Measurements from ENCODE around the gene CDK5RAP1.
"Not testable (repeated sequence)": the region's sequence is repeated elsewhere in the genome, so short reads cannot be mapped to it uniquely, and the experiment has no call there.

Gene CDK5RAP1

GRCh38 chr20:33418033-33418432 lies 16.7 kb upstream of the CDK5RAP1 start:
- DNase-seq: no peak

GRCh38 chr20:33415948-33416347 lies 14.6 kb upstream of the CDK5RAP1 start:
- DNase-seq: no peak

GRCh38 chr20:33412484-33412838 lies 11.1 kb upstream of the CDK5RAP1 start:
- DNase-seq: no peak

GRCh38 chr20:33411711-33412483 lies 10.6 kb upstream of the CDK5RAP1 start:
- DNase-seq: no peak

GRCh38 chr20:33411242-33411641 lies 9.9 kb upstream of the CDK5RAP1 start:
- DNase-seq: no peak

GRCh38 chr20:33410081-33410742 lies 8.9 kb upstream of the CDK5RAP1 start:
- DNase-seq: no peak

GRCh38 chr20:33408716-33409654 lies 7.7 kb upstream of the CDK5RAP1 start:
- DNase-seq: no peak

- no peak for DNase-seq
Measured at GRCh38 chr20:33408313-33408712, 7.0 kb upstream of the CDK5RAP1 start.

- DNase-seq: no peak
Measured at GRCh38 chr20:33407796-33408195, 6.5 kb upstream of the CDK5RAP1 start.

GRCh38 chr20:33407251-33407650 lies 5.9 kb upstream of the CDK5RAP1 start:
- DNase-seq: no peak

- no peak for DNase-seq
Measured at GRCh38 chr20:33404281-33404680, 3.0 kb upstream of the CDK5RAP1 start.

- DNase-seq: no peak
Measured at GRCh38 chr20:33401921-33402369, 626 bp upstream of the CDK5RAP1 start.

GRCh38 chr20:33400812-33401183 lies 521 bp downstream of the CDK5RAP1 start:
- DNase-seq: no peak

- no peak for DNase-seq
Measured at GRCh38 chr20:33399924-33400323, 1.4 kb downstream of the CDK5RAP1 start.

GRCh38 chr20:33394718-33395117 lies 6.6 kb downstream of the CDK5RAP1 start:
- no peak for DNase-seq

- no peak for DNase-seq
Measured at GRCh38 chr20:33393609-33394008, 7.7 kb downstream of the CDK5RAP1 start.

- no peak for DNase-seq
Measured at GRCh38 chr20:33391722-33392415, 9.4 kb downstream of the CDK5RAP1 start.

GRCh38 chr20:33389326-33389725 lies 12.0 kb downstream of the CDK5RAP1 start:
- DNase-seq: not testable (repeated sequence)

GRCh38 chr20:33388268-33388667 lies 13.1 kb downstream of the CDK5RAP1 start:
- no peak for DNase-seq

GRCh38 chr20:33387177-33387576 lies 14.1 kb downstream of the CDK5RAP1 start:
- DNase-seq: no peak

- DNase-seq: no peak
Measured at GRCh38 chr20:33386673-33387072, 14.6 kb downstream of the CDK5RAP1 start.

- no peak for DNase-seq
Measured at GRCh38 chr20:33377366-33377765, 24.0 kb downstream of the CDK5RAP1 start.
